A549 (cell line): ENCODE results near the gene YAF2.

Experiments
- CEBPB ChIP-seq, 2 experiments: fragments of >200 bp in 1 of 2; sonication (Bioruptor Twin) in 1 of 2; formaldehyde crosslinking in 1 of 2; IDR thresholded peaks; 2 replicates each; pipeline ENCODE4 v1.6.1; 2012 to 2016
- ELK1 ChIP-seq: fragments of 150-350 bp; IDR thresholded peaks from 2 replicates; pipeline ENCODE4 v1.6.1; 2014; ENCODE audit warnings: low read depth, mild to moderate bottlenecking, low read length
- HOXB5 ChIP-seq: fragments of 250-450 bp; sonication (Bioruptor Pico); IDR thresholded peaks from 2 replicates; pipeline ENCODE4 v1.5.0; 2020; ENCODE audit warnings: mild to moderate bottlenecking, moderate library complexity
- KDM5A ChIP-seq: fragments of 200-600 bp; sonication (generic); IDR thresholded peaks from 2 replicates; pipeline ENCODE4 v1.6.1; 2016; ENCODE audit warnings: antibody characterized with exemption, mild to moderate bottlenecking
- MYC ChIP-seq: IDR thresholded peaks from 2 replicates; pipeline ENCODE4 v1.6.1; 2012; ENCODE audit warnings: mild to moderate bottlenecking, inconsistent platforms, low read length, improper control_type of control experiment, borderline replicate concordance
- POLR2A ChIP-seq: IDR thresholded peaks from 2 replicates; pipeline ENCODE4 v1.6.1; 2012; ENCODE audit warnings: mild to moderate bottlenecking, low read length
- ZFP36 ChIP-seq: fragments of 450-650 bp; IDR thresholded peaks from 2 replicates; pipeline ENCODE4 v1.6.1; 2014; ENCODE audit warnings: borderline replicate concordance; ENCODE audit not compliant: partially characterized antibody
- ZNF302 ChIP-seq: fragments of 250-450 bp; sonication (Bioruptor Pico); IDR thresholded peaks from 2 replicates; pipeline ENCODE4 v1.9.0; 2021; ENCODE audit warnings: inconsistent platforms, mild to moderate bottlenecking, moderate library complexity
- TF ChIP-seq, protein P1 (sequence below): fragments of >200 bp; sonication (Bioruptor Twin); formaldehyde crosslinking; IDR thresholded peaks from 3 replicates; pipeline ENCODE4 v1.5.1; 2016

GRCh38 chr12:42216737-42217136 is 21.3 kb downstream of the YAF2 start:
- no peak for TF ChIP-seq POLR2A
- no peak for TF ChIP-seq ELK1
- TF ChIP-seq, protein P1, sequence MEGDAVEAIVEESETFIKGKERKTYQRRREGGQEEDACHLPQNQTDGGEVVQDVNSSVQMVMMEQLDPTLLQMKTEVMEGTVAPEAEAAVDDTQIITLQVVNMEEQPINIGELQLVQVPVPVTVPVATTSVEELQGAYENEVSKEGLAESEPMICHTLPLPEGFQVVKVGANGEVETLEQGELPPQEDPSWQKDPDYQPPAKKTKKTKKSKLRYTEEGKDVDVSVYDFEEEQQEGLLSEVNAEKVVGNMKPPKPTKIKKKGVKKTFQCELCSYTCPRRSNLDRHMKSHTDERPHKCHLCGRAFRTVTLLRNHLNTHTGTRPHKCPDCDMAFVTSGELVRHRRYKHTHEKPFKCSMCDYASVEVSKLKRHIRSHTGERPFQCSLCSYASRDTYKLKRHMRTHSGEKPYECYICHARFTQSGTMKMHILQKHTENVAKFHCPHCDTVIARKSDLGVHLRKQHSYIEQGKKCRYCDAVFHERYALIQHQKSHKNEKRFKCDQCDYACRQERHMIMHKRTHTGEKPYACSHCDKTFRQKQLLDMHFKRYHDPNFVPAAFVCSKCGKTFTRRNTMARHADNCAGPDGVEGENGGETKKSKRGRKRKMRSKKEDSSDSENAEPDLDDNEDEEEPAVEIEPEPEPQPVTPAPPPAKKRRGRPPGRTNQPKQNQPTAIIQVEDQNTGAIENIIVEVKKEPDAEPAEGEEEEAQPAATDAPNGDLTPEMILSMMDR = no peak
- TF ChIP-seq ZFP36 = no peak
- no peak for TF ChIP-seq HOXB5 (CRISPR knock-in tag)
- no peak for TF ChIP-seq MYC
- TF ChIP-seq CEBPB (IDR thresholded peaks at IDR 0.05) = no peak
- TF ChIP-seq ZNF302 (CRISPR knock-in tag) = no peak
- TF ChIP-seq KDM5A = no peak
